Measurements from ENCODE around the gene POLR2A. TPM values are rescaled to one million over a fixed set of nuclear protein-coding genes. Genes with fewer than 3 reads are reported as not detected.

The POLR2A gene
- total and polyA plus RNA-seq, 2 of the 13 experiments (the other 11 are each of a cell fraction or from before 2014, with no cell fraction given): 17.8 to 18.3 TPM

DNA sequence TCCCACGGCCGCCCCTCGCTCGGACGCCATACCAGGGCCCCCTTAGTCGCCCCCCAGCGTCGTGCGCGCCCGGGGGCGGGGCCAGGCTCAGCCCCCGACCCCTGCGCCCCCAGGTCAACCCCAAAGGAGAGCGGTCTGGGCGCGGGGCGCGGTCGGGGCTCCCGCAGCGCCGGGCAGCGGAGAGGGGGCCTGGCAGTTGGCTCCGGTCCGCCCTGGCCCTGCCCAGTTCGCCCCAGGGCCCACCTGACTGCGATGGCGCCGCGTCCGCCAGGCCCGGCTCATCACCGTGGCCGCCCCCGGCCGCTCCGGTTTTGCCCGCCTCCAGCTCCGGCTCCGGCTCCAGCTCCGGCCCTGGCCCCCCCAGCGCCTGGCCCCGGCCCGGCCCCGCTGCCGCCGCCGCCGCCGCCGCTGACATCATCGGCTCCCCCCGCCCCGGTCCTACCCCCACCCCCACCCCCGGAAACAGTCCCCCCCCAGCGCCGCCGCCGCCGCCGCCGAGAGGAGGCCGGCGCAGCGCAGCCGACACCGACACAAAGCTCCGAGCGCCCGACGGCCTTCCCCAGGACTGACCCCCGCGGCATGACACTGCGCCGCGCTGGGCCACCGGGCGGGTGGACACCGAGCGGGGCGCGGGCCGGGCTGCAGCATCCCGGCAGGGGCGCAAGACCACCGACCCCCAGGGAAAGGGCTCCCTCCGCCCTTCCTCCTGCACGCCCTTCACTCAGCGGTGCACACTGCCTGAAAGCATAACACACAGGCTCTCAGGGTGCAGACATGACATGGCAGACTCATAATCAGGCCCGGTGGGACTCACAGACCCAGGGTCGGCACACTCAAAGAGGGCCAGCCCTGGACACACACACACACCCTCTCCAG lies 4.7 kb upstream of the POLR2A start, which contains the start of gene ZBTB4:
ZBTB4 (minus strand) TSS at position 419 of the 876 bp plus-strand sequence. CDS start 12,830 bp downstream, outside the sequence.
- Histone ChIP-seq H3K36me3 (replicated peaks in 1 of 2; ENCODE audit: control insufficient read depth in 1 of 2, insufficient read depth in 2 of 2, low read length in 2 of 2) (no peaks in the 10 kb centered on the region), H3K27me3 (ENCODE audit: control insufficient read depth in 1 of 2, insufficient read depth in 2 of 2, low read length in 2 of 2) (no peaks in the 10 kb centered on the region; a peak in 2 of 5 replicates), H4K20me1 (ENCODE audit: insufficient read depth, low read length) (peaks cover 26% of the 10 kb centered on the region), H2AFZ (ENCODE audit: low read length) (no peak within 1 kb of the TSS), H3K4me2 (ENCODE audit: low read depth, low read length) (peak within 1 kb of the TSS; percentile 85), H3K27ac (ENCODE audit: extremely low read length, insufficient read depth, low read length) (peak within 1 kb of the TSS; percentile 75), H3K9ac (ENCODE audit: insufficient read depth, low read depth, low read length) (peak within 1 kb of the TSS; percentile 86), H3K79me2 (ENCODE audit: insufficient read depth, low read length) (peaks cover 42% of the 10 kb centered on the region), H3K9me3 (ENCODE audit: low read length) (no peaks in the 10 kb centered on the region), H3K4me3 (replicated peaks in 1 of 3; ENCODE audit: insufficient read depth in 1 of 3, low read depth in 2 of 3, low read length in 3 of 3) (peak within 1 kb of the TSS; percentile 72 to 86 (median 79)), H3K4me1 (ENCODE audit: insufficient read depth, low read length) (peaks cover 74% of the 10 kb centered on the region)
- peak; percentile 59 for DNase-seq (ENCODE audit: low spot score)
- POLR2A ChIA-PET: interaction anchor here (0.9 to 3.5 kb wide), 9 partner anchors 9 to 123 kb away, joined by 3 to 35 read pairs (median 5); partner anchors contain the start of genes CD68, CHRNB1, MPDU1 and PLSCR3
- WGBS (ENCODE audit: low lambda C conversion rate): 7% methylated on average over 3 of the region's 92 CpGs
- FAIRE-seq: peak; percentile 21
- ATAC-seq: peak; percentile 19
- in situ Hi-C loops (cut with HindIII; ENCODE audit: extremely low pct_ligation_motif_present, low pct_unique_long_range_greater_than_20kb): loop anchor here (5.0 kb wide), 1 partner anchor 42 kb away; the partner anchor contains the start of genes FGF11 and TMEM102
- no TSS peak for BruUV-seq (replicated peaks)
- CTCF ChIA-PET (ENCODE audit: low intra/inter-chr PET ratio, low total read pairs): no interaction called here
- intact Hi-C loops (cut with micrococcal nuclease; ENCODE audit: unreplicated experiment): loop anchor here (5.0 kb wide), 3 partner anchors 32 to 122 kb away; partner anchors contain the start of genes CHRNB1, TMEM256 and TMEM95
- TF ChIP-seq FOXA1 (IDR thresholded peaks at IDR 0.05) (no peak), FOXA1 (CRISPR knock-in tag; IDR thresholded peaks at IDR 0.05) (no peak), JDP2 (CRISPR knock-in tag; IDR thresholded peaks at IDR 0.05; ENCODE audit: borderline replicate concordance) (no peak), ZNF543 (CRISPR knock-in tag; IDR thresholded peaks at IDR 0.05) (0 out of 2 replicates have a peak, but pooled peaks have one; percentile 12), RARA (CRISPR knock-in tag; IDR thresholded peaks at IDR 0.05) (0 out of 2 replicates have a peak, but pooled peaks have one; percentile 11), ZNF788 (CRISPR knock-in tag; IDR thresholded peaks at IDR 0.05; ENCODE audit: borderline replicate concordance) (peak; percentile 69; the same call in 1 of the 2 replicates), ZNF44 (CRISPR knock-in tag; IDR thresholded peaks at IDR 0.05) (no peak), CEBPB (IDR thresholded peaks at IDR 0.05; ENCODE audit: borderline replicate concordance, low read depth, low read length) (no peak), CHCHD3 (CRISPR knock-in tag; IDR thresholded peaks at IDR 0.05) (no peak), ZNF678 (CRISPR knock-in tag; IDR thresholded peaks at IDR 0.05) (no peak), ZNF891 (CRISPR knock-in tag; IDR thresholded peaks at IDR 0.05) (peak; percentile 79; the same call in 1 of the 2 replicates), RBM39 (IDR thresholded peaks at IDR 0.05; ENCODE audit: low read depth, low read length, poor library complexity, severe bottlenecking) (peak; percentile 8), YEATS2 (CRISPR knock-in tag; IDR thresholded peaks at IDR 0.05; ENCODE audit: borderline replicate concordance) (0 out of 2 replicates have a peak, but pooled peaks have one; percentile 20), CCDC6 (CRISPR knock-in tag; IDR thresholded peaks at IDR 0.05) (peak; percentile 73; the same call in 1 of the 2 replicates), ZNF136 (CRISPR knock-in tag; IDR thresholded peaks at IDR 0.05; ENCODE audit: low read depth) (no peak), DPF2 (CRISPR knock-in tag; IDR thresholded peaks at IDR 0.05; ENCODE audit: borderline replicate concordance, low read depth) (no peak), ESRRA (CRISPR knock-in tag; IDR thresholded peaks at IDR 0.05; ENCODE audit: low read depth) (no peak)
- TF ChIP-seq, protein P1, sequence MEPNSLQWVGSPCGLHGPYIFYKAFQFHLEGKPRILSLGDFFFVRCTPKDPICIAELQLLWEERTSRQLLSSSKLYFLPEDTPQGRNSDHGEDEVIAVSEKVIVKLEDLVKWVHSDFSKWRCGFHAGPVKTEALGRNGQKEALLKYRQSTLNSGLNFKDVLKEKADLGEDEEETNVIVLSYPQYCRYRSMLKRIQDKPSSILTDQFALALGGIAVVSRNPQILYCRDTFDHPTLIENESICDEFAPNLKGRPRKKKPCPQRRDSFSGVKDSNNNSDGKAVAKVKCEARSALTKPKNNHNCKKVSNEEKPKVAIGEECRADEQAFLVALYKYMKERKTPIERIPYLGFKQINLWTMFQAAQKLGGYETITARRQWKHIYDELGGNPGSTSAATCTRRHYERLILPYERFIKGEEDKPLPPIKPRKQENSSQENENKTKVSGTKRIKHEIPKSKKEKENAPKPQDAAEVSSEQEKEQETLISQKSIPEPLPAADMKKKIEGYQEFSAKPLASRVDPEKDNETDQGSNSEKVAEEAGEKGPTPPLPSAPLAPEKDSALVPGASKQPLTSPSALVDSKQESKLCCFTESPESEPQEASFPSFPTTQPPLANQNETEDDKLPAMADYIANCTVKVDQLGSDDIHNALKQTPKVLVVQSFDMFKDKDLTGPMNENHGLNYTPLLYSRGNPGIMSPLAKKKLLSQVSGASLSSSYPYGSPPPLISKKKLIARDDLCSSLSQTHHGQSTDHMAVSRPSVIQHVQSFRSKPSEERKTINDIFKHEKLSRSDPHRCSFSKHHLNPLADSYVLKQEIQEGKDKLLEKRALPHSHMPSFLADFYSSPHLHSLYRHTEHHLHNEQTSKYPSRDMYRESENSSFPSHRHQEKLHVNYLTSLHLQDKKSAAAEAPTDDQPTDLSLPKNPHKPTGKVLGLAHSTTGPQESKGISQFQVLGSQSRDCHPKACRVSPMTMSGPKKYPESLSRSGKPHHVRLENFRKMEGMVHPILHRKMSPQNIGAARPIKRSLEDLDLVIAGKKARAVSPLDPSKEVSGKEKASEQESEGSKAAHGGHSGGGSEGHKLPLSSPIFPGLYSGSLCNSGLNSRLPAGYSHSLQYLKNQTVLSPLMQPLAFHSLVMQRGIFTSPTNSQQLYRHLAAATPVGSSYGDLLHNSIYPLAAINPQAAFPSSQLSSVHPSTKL (CRISPR knock-in tag; IDR thresholded peaks at IDR 0.05): 0 out of 2 replicates have a peak, but pooled peaks have one; percentile 6
- TF ChIP-seq, protein P2, sequence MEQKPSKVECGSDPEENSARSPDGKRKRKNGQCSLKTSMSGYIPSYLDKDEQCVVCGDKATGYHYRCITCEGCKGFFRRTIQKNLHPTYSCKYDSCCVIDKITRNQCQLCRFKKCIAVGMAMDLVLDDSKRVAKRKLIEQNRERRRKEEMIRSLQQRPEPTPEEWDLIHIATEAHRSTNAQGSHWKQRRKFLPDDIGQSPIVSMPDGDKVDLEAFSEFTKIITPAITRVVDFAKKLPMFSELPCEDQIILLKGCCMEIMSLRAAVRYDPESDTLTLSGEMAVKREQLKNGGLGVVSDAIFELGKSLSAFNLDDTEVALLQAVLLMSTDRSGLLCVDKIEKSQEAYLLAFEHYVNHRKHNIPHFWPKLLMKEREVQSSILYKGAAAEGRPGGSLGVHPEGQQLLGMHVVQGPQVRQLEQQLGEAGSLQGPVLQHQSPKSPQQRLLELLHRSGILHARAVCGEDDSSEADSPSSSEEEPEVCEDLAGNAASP (CRISPR knock-in tag; IDR thresholded peaks at IDR 0.05; ENCODE audit: borderline replicate concordance): no peak

Data from HepG2 (cell line).